Measurements from ENCODE around the gene DDAH1. TPM values are rescaled to one million over a fixed set of nuclear protein-coding genes. Genes with fewer than 3 reads are reported as not detected.
"Not testable (repeated sequence)": the region's sequence is repeated elsewhere in the genome, so short reads cannot be mapped to it uniquely, and the experiment has no call there.

Gene DDAH1
- total RNA-seq, 1 donor from 2014 or later: 5.4 TPM

- no peak overlapping the region for H3K4me3 Mint-ChIP-seq (ENCODE audit: unreplicated experiment)
- no peaks in the 10 kb centered on the region for H3K27me3 Mint-ChIP-seq (ENCODE audit: unreplicated experiment)
- no peak overlapping the region for H3K27ac Mint-ChIP-seq (ENCODE audit: unreplicated experiment)
- no peaks in the 10 kb centered on the region for H3K9me3 Mint-ChIP-seq (ENCODE audit: unreplicated experiment)
- H3K4me1 Mint-ChIP-seq (ENCODE audit: low read depth, unreplicated experiment): peaks cover 7% of the 10 kb centered on the region
- no peaks in the 10 kb centered on the region for H3K36me3 Mint-ChIP-seq (ENCODE audit: unreplicated experiment)
- TF ChIP-seq, protein P1, sequence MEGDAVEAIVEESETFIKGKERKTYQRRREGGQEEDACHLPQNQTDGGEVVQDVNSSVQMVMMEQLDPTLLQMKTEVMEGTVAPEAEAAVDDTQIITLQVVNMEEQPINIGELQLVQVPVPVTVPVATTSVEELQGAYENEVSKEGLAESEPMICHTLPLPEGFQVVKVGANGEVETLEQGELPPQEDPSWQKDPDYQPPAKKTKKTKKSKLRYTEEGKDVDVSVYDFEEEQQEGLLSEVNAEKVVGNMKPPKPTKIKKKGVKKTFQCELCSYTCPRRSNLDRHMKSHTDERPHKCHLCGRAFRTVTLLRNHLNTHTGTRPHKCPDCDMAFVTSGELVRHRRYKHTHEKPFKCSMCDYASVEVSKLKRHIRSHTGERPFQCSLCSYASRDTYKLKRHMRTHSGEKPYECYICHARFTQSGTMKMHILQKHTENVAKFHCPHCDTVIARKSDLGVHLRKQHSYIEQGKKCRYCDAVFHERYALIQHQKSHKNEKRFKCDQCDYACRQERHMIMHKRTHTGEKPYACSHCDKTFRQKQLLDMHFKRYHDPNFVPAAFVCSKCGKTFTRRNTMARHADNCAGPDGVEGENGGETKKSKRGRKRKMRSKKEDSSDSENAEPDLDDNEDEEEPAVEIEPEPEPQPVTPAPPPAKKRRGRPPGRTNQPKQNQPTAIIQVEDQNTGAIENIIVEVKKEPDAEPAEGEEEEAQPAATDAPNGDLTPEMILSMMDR (IDR thresholded peaks at IDR 0.05; ENCODE audit: partially characterized antibody, unreplicated experiment): no peak
- no peak for DNase-seq
These were observed 108.8 kb downstream of the DDAH1 start for GRCh38 chr1:85356130-85356529.

DNA sequence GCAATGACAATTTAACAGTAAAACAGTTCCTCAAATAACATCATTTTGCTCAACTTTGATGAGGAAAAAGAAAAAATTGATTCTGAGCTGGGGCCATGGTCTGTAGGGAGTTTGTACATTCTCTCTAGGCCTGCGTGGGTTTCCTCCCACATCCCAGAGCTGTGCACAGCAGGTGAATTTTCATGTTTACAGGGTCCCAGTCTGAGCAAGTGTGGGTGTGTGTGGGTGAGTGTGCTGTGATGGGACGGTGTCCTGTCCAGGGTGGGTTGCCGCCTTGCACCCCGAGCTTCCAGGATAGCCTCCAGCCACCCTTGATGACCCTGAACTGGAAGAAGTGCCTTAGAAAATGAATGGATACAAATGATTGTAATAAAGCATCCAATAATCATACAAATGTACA lies 112.9 kb downstream of the DDAH1 start:
- H3K4me3 Mint-ChIP-seq (ENCODE audit: unreplicated experiment): no peak overlapping the region
- no peaks in the 10 kb centered on the region for H3K27me3 Mint-ChIP-seq (ENCODE audit: unreplicated experiment)
- peaks cover 7% of the 10 kb centered on the region for H3K4me1 Mint-ChIP-seq (ENCODE audit: low read depth, unreplicated experiment)
- H3K27ac Mint-ChIP-seq (ENCODE audit: unreplicated experiment): no peak overlapping the region
- no peaks in the 10 kb centered on the region for H3K36me3 Mint-ChIP-seq (ENCODE audit: unreplicated experiment)
- DNase-seq: no peak
- TF ChIP-seq, protein P1 (IDR thresholded peaks at IDR 0.05; ENCODE audit: partially characterized antibody, unreplicated experiment): no peak
- no peaks in the 10 kb centered on the region for H3K9me3 Mint-ChIP-seq (ENCODE audit: unreplicated experiment)

GRCh38 chr1:85351202-85351828 lies 113.6 kb downstream of the DDAH1 start:
- TF ChIP-seq, protein P1 (IDR thresholded peaks at IDR 0.05; ENCODE audit: partially characterized antibody, unreplicated experiment): no peak
- Mint-ChIP-seq H3K4me3 (ENCODE audit: unreplicated experiment) (no peak overlapping the region), H3K4me1 (ENCODE audit: low read depth, unreplicated experiment) (peaks cover 6% of the 10 kb centered on the region)

DNA sequence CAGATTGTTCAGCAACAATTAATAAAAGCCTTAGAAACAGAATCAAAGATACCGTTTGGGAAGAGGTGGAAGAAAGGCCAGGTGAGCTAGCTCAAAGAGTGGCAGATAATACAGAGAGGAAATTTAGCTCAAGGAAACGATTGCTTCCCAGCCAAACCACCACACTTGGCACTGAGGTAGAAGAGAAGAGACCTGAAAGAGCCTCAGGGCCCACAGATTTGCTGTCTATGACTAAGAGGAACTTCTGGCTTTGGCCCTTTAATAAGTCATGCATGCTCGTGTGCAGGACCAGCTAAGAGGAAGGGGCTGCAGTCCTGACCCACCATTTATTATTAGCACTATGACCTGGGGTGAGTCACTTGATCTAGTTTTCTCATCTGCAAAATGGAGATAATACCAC lies 115.7 kb downstream of the DDAH1 start:
- no peaks in the 10 kb centered on the region for H3K36me3 Mint-ChIP-seq (ENCODE audit: unreplicated experiment)
- no peaks in the 10 kb centered on the region for H3K4me1 Mint-ChIP-seq (ENCODE audit: low read depth, unreplicated experiment)
- no peaks in the 10 kb centered on the region for H3K27me3 Mint-ChIP-seq (ENCODE audit: unreplicated experiment)
- DNase-seq: no peak
- H3K9me3 Mint-ChIP-seq (ENCODE audit: unreplicated experiment): no peaks in the 10 kb centered on the region
- TF ChIP-seq, protein P1 (IDR thresholded peaks at IDR 0.05; ENCODE audit: partially characterized antibody, unreplicated experiment): no peak
- H3K4me3 Mint-ChIP-seq (ENCODE audit: unreplicated experiment): no peak overlapping the region
- no peak overlapping the region for H3K27ac Mint-ChIP-seq (ENCODE audit: unreplicated experiment)

More at GRCh38 chr1:85351202-85351828, 113.6 kb downstream of the DDAH1 start:
- Mint-ChIP-seq H3K36me3 (ENCODE audit: unreplicated experiment) (no peaks in the 10 kb centered on the region), H3K27me3 (ENCODE audit: unreplicated experiment) (no peaks in the 10 kb centered on the region), H3K9me3 (ENCODE audit: unreplicated experiment) (no peaks in the 10 kb centered on the region), H3K27ac (ENCODE audit: unreplicated experiment) (no peak overlapping the region)
- DNase-seq: no peak

GRCh38 chr1:85347908-85348307 lies 117.1 kb downstream of the DDAH1 start:
- Mint-ChIP-seq H3K9me3 (ENCODE audit: unreplicated experiment) (no peaks in the 10 kb centered on the region), H3K4me3 (ENCODE audit: unreplicated experiment) (no peak overlapping the region), H3K4me1 (ENCODE audit: low read depth, unreplicated experiment) (no peaks in the 10 kb centered on the region), H3K27me3 (ENCODE audit: unreplicated experiment) (no peaks in the 10 kb centered on the region), H3K27ac (ENCODE audit: unreplicated experiment) (no peak overlapping the region), H3K36me3 (ENCODE audit: unreplicated experiment) (no peaks in the 10 kb centered on the region)
- no peak for DNase-seq
- TF ChIP-seq, protein P1 (IDR thresholded peaks at IDR 0.05; ENCODE audit: partially characterized antibody, unreplicated experiment): no peak

- DNase-seq; H3K36me3 Mint-ChIP-seq (ENCODE audit: unreplicated experiment); H3K9me3 Mint-ChIP-seq (ENCODE audit: unreplicated experiment); H3K4me3 Mint-ChIP-seq (ENCODE audit: unreplicated experiment); H3K4me1 Mint-ChIP-seq (ENCODE audit: low read depth, unreplicated experiment); H3K27me3 Mint-ChIP-seq (ENCODE audit: unreplicated experiment); H3K27ac Mint-ChIP-seq (ENCODE audit: unreplicated experiment): not testable (repeated sequence)
These were observed 117.7 kb downstream of the DDAH1 start for GRCh38 chr1:85347275-85347674.
